22Rv1 (cell line): Measurements from ENCODE around the gene CHI3L2.

Source experiments
- CTCF ChIP-seq: fragments of 450-650 bp; IDR thresholded peaks from 2 replicates; pipeline ENCODE4 v1.5.1; 2017; ENCODE audit warnings: mild to moderate bottlenecking
- ZFX ChIP-seq: fragments of 450-650 bp; IDR thresholded peaks from 2 replicates; pipeline ENCODE4 v1.6.1; 2017; ENCODE audit warnings: antibody characterized with exemption, borderline replicate concordance

GRCh38 chr1:111199329-111199728 lies 28.2 kb upstream of the CHI3L2 start:
- TF ChIP-seq CTCF, result no peak
- no peak for TF ChIP-seq ZFX
